Mesenchymal stem cell (in vitro differentiated cells and primary cell): ENCODE data around the gene CCDC71L.
A peak's percentile ranks its signal among the peaks of the same experiment; 100 is the strongest.

Experiments used
- DNase-seq: peaks from one replicate; pipeline ENCODE4 v3.0.0-alpha.2; 2013
- H2AFZ ChIP-seq: one replicate; pipeline ENCODE4 v1.6.1; 2013; ENCODE audit warnings: low read depth, mild to moderate bottlenecking, control low read depth, inconsistent platforms, low read length, moderate library complexity
- H2AK5ac ChIP-seq: 2 replicates; pipeline ENCODE4 v1.6.1; 2013; ENCODE audit warnings: low read length, moderate library complexity, mild to moderate bottlenecking, inconsistent platforms; ENCODE audit not compliant: severe bottlenecking
- H2BK120ac ChIP-seq: one replicate; pipeline ENCODE4 v1.6.1; 2013; ENCODE audit warnings: low read depth, mild to moderate bottlenecking, inconsistent platforms, low read length, moderate library complexity
- H2BK12ac ChIP-seq, 2 experiments: one replicate each; pipeline ENCODE4 v1.6.1; 2013; ENCODE audit warnings: inconsistent platforms in 2 of 2, low read length in 2 of 2, mild to moderate bottlenecking in 2 of 2, moderate library complexity in 2 of 2, control low read depth in 1 of 2
- H2BK15ac ChIP-seq: one replicate; pipeline ENCODE4 v1.6.1; 2013; ENCODE audit warnings: mild to moderate bottlenecking, low read depth, inconsistent platforms; ENCODE audit not compliant: poor library complexity, severe bottlenecking
- H2BK5ac ChIP-seq: 2 replicates; pipeline ENCODE4 v1.6.1; 2013; ENCODE audit warnings: low read depth, mild to moderate bottlenecking, low read length, control low read depth, inconsistent platforms; ENCODE audit not compliant: poor library complexity, severe bottlenecking
- H3K14ac ChIP-seq, 2 experiments: one replicate each; pipeline ENCODE4 v1.6.1; 2013; ENCODE audit warnings: inconsistent platforms in 2 of 2, low read length in 2 of 2, control low read depth in 1 of 2, mild to moderate bottlenecking in 1 of 2, moderate library complexity in 1 of 2
- H3K18ac ChIP-seq, 2 experiments: one replicate each; pipeline ENCODE4 v1.6.1; 2013; ENCODE audit warnings: inconsistent platforms in 2 of 2, low read length in 2 of 2, control low read depth in 1 of 2, low read depth in 1 of 2, mild to moderate bottlenecking in 1 of 2
- H3K23ac ChIP-seq, 2 experiments: one replicate each; pipeline ENCODE4 v1.6.1; 2013; ENCODE audit warnings: inconsistent platforms in 2 of 2, low read length in 2 of 2, mild to moderate bottlenecking in 2 of 2, moderate library complexity in 2 of 2, control low read depth in 1 of 2
- H3K27ac ChIP-seq: 2 replicates; pipeline ENCODE4 v1.5.1; 2013; ENCODE audit warnings: mild to moderate bottlenecking, moderate library complexity, low read length, control low read depth, inconsistent platforms; ENCODE audit not compliant: poor library complexity, severe bottlenecking
- H3K27me3 ChIP-seq, 2 experiments: 2 replicates each; pipeline versions ENCODE4 v1.6.1 to v1.7.0; 2013; ENCODE audit warnings: low read length in 2 of 2, mild to moderate bottlenecking in 2 of 2, moderate library complexity in 2 of 2, control low read depth in 1 of 2, inconsistent platforms in 1 of 2; ENCODE audit not compliant: control insufficient read depth in 1 of 2, insufficient read depth in 1 of 2
- H3K36me3 ChIP-seq, 2 experiments: 2 replicates each; pipeline versions ENCODE4 v1.6.1 to v1.7.0; 2013; ENCODE audit warnings: low read length in 2 of 2, control low read depth in 1 of 2, inconsistent platforms in 1 of 2, low read depth in 1 of 2, mild to moderate bottlenecking in 1 of 2; ENCODE audit not compliant: insufficient read depth in 2 of 2, control insufficient read depth in 1 of 2
- H3K4ac ChIP-seq, 2 experiments: one replicate each; pipeline ENCODE4 v1.6.1; 2013; ENCODE audit warnings: inconsistent platforms in 2 of 2, low read length in 2 of 2, mild to moderate bottlenecking in 2 of 2, moderate library complexity in 2 of 2, control low read depth in 1 of 2, low read depth in 1 of 2
- H3K4me1 ChIP-seq: 2 replicates; pipeline ENCODE4 v1.6.1; 2013; ENCODE audit warnings: low read depth, low read length, control low read depth; ENCODE audit not compliant: control insufficient read depth, insufficient read depth
- H3K4me2 ChIP-seq: 2 replicates; pipeline ENCODE4 v1.6.1; 2013; ENCODE audit warnings: low read length, mild to moderate bottlenecking, inconsistent platforms; ENCODE audit not compliant: poor library complexity, severe bottlenecking
- H3K4me3 ChIP-seq, 2 experiments: 2 replicates each; pipeline versions ENCODE4 v1.5.1 to v1.7.0; 2013; ENCODE audit warnings: low read length in 2 of 2, mild to moderate bottlenecking in 2 of 2, control low read depth in 1 of 2, low read depth in 1 of 2; ENCODE audit not compliant: insufficient read depth in 1 of 2
- H3K79me1 ChIP-seq: replicated peaks from 2 replicates; pipeline ENCODE4 v1.6.1; 2013; ENCODE audit warnings: mild to moderate bottlenecking, control low read depth, low read length, inconsistent platforms; ENCODE audit not compliant: poor library complexity, severe bottlenecking
- H3K9ac ChIP-seq: 2 replicates; pipeline ENCODE4 v1.7.0; 2013; ENCODE audit warnings: mild to moderate bottlenecking, low read length, moderate library complexity
- H3K9me3 ChIP-seq: 2 replicates; pipeline ENCODE4 v1.7.0; 2013; ENCODE audit warnings: mild to moderate bottlenecking, low read length; ENCODE audit not compliant: control insufficient read depth
- H4K8ac ChIP-seq: one replicate; pipeline ENCODE4 v1.6.1; 2013; ENCODE audit warnings: inconsistent platforms, mild to moderate bottlenecking, low read length, moderate library complexity
- H4K91ac ChIP-seq: one replicate; pipeline ENCODE4 v1.6.1; 2013; ENCODE audit warnings: mild to moderate bottlenecking, low read length, inconsistent platforms
- WGBS: methylation state at CpG from one replicate; pipeline ENCODE4 v1.1.7; 2013; ENCODE audit warnings: mixed read lengths; 5-methylcytosine and 5-hydroxymethylcytosine counted together

Gene CCDC71L

GRCh38 chr7:106616708-106617051 is 44.3 kb downstream of the CCDC71L start:
- Histone ChIP-seq H3K9ac (no peak overlapping the region), H2AFZ (no peak overlapping the region), H3K14ac (no peak overlapping the region), H2BK15ac (no peak overlapping the region), H4K91ac (no peak overlapping the region), H3K4me3 (no peak overlapping the region), H3K4me2 (no peak overlapping the region), H3K9me3 (peaks cover 12% of the 10 kb centered on the region), H3K79me1 (no peaks in the 10 kb centered on the region), H3K4ac (no peak overlapping the region), H3K27me3 (no peaks in the 10 kb centered on the region), H2BK5ac (no peak overlapping the region), H3K4me1 (no peaks in the 10 kb centered on the region), H3K36me3 (no peaks in the 10 kb centered on the region), H3K18ac (no peak overlapping the region), H3K27ac (no peak overlapping the region), H3K23ac (no peak overlapping the region), H2BK120ac (no peak overlapping the region), H2BK12ac (no peak overlapping the region), H2AK5ac (no peak overlapping the region), H4K8ac (no peak overlapping the region)
- DNase-seq = no peak

GRCh38 chr7:106615808-106616707 is 44.9 kb downstream of the CCDC71L start:
- 100% methylated on average over 3 of the region's 3 CpGs for WGBS
- H3K4me1 ChIP-seq = no peaks in the 10 kb centered on the region
- DNase-seq = no peak
- no peak overlapping the region for H2AFZ ChIP-seq
- no peak overlapping the region for H2BK5ac ChIP-seq
- H4K91ac ChIP-seq = no peak overlapping the region
- no peak overlapping the region for H2BK120ac ChIP-seq
- no peak overlapping the region for H3K27ac ChIP-seq
- no peak overlapping the region for H2BK12ac ChIP-seq
- no peak overlapping the region for H4K8ac ChIP-seq
- H3K4ac ChIP-seq = peak overlapping the region in 1 of 2 experiments; percentile 41
- H2BK15ac ChIP-seq = no peak overlapping the region
- H3K14ac ChIP-seq = no peak overlapping the region
- H3K4me2 ChIP-seq = no peak overlapping the region
- H2AK5ac ChIP-seq = no peak overlapping the region
- no peak overlapping the region for H3K18ac ChIP-seq
- no peak overlapping the region for H3K23ac ChIP-seq
- H3K79me1 ChIP-seq = no peaks in the 10 kb centered on the region
- H3K9ac ChIP-seq = no peak overlapping the region
- no peak overlapping the region for H3K4me3 ChIP-seq
- no peaks in the 10 kb centered on the region for H3K27me3 ChIP-seq
- H3K9me3 ChIP-seq = peaks cover 6% of the 10 kb centered on the region
- H3K36me3 ChIP-seq = no peaks in the 10 kb centered on the region

- H3K14ac ChIP-seq = no peak overlapping the region
- peaks cover 6% of the 10 kb centered on the region for H3K9me3 ChIP-seq
- 75% methylated on average over 2 of the region's 2 CpGs for WGBS
Measured at GRCh38 chr7:106614751-106615150, 46.2 kb downstream of the CCDC71L start.

GRCh38 chr7:106613848-106614560 is 47.0 kb downstream of the CCDC71L start:
- Histone ChIP-seq H3K9ac (peak overlapping the region; percentile 38), H2BK12ac (no peak overlapping the region), H2BK5ac (no peak overlapping the region)

More at GRCh38 chr7:106614751-106615150, 46.2 kb downstream of the CCDC71L start:
- no peak overlapping the region for H4K8ac ChIP-seq
- H3K4me1 ChIP-seq = no peaks in the 10 kb centered on the region
- H3K23ac ChIP-seq = no peak overlapping the region
- no peak overlapping the region for H2AFZ ChIP-seq
- no peaks in the 10 kb centered on the region for H3K79me1 ChIP-seq
- no peak overlapping the region for H2AK5ac ChIP-seq
- no peak overlapping the region for H4K91ac ChIP-seq
- no peak overlapping the region for H2BK5ac ChIP-seq
- no peak overlapping the region for H2BK15ac ChIP-seq
- H3K4me3 ChIP-seq = no peak overlapping the region
- no peak overlapping the region for H3K4ac ChIP-seq
- H3K36me3 ChIP-seq = no peaks in the 10 kb centered on the region
- no peak overlapping the region for H3K9ac ChIP-seq
- no peak overlapping the region for H2BK12ac ChIP-seq
- H3K4me2 ChIP-seq = no peak overlapping the region
- no peak overlapping the region for H3K18ac ChIP-seq
- H3K27me3 ChIP-seq = no peaks in the 10 kb centered on the region
- no peak overlapping the region for H3K27ac ChIP-seq
- no peak overlapping the region for H2BK120ac ChIP-seq
- DNase-seq = no peak

More at GRCh38 chr7:106613848-106614560, 47.0 kb downstream of the CCDC71L start:
- Histone ChIP-seq H3K36me3 (no peaks in the 10 kb centered on the region), H3K18ac (no peak overlapping the region), H2AK5ac (no peak overlapping the region), H2BK120ac (no peak overlapping the region), H3K4me1 (no peaks in the 10 kb centered on the region), H2BK15ac (no peak overlapping the region), H3K9me3 (peaks cover 6% of the 10 kb centered on the region), H3K27me3 (no peaks in the 10 kb centered on the region), H4K91ac (no peak overlapping the region), H3K4me3 (no peak overlapping the region), H3K27ac (no peak overlapping the region), H3K14ac (no peak overlapping the region), H3K23ac (no peak overlapping the region), H3K79me1 (no peaks in the 10 kb centered on the region), H3K4ac (no peak overlapping the region), H4K8ac (no peak overlapping the region), H2AFZ (no peak overlapping the region), H3K4me2 (no peak overlapping the region)
- no peak for DNase-seq
